GM23338 (cell line): Measurements from ENCODE around the gene APPL2. TPM values are rescaled to one million over a fixed set of nuclear protein-coding genes. Genes with fewer than 3 reads are reported as not detected.

Experiments
- ATAC-seq: fragments of 200-7000 bp; cut with Tn5 transposase; 3 replicates; pipeline ENCODE4 v1.9.1; 2020
- DNase-seq: peaks from one replicate; pipeline ENCODE4 v3.0.0-alpha.2; 2015; ENCODE audit warnings: low spot score
- H2AFZ ChIP-seq: fragments of 200-600 bp; sonication (generic); 2 replicates; pipeline ENCODE4 v1.8.0; 2016; ENCODE audit warnings: antibody characterized with exemption, mild to moderate bottlenecking, moderate library complexity
- H3F3A ChIP-seq: fragments of 200-600 bp; sonication (generic); replicated peaks from 2 replicates; pipeline ENCODE4 v1.8.0; 2017; ENCODE audit warnings: antibody characterized with exemption, mixed run types, low read depth
- H3K27ac ChIP-seq: fragments of 200-600 bp; sonication (generic); 2 replicates; pipeline ENCODE4 v1.6.1; 2016; ENCODE audit warnings: low read depth
- H3K27me3 ChIP-seq: fragments of 200-600 bp; sonication (generic); 2 replicates; pipeline ENCODE4 v1.8.0; 2016; ENCODE audit warnings: mild to moderate bottlenecking, mixed run types, moderate library complexity; ENCODE audit not compliant: insufficient read depth
- H3K36me3 ChIP-seq: fragments of 200-600 bp; sonication (generic); 2 replicates; pipeline ENCODE4 v1.8.0; 2016; ENCODE audit warnings: mild to moderate bottlenecking; ENCODE audit not compliant: insufficient read depth
- H3K4me1 ChIP-seq: fragments of 200-600 bp; sonication (generic); 2 replicates; pipeline ENCODE4 v1.8.0; 2016; ENCODE audit warnings: mild to moderate bottlenecking, moderate library complexity; ENCODE audit not compliant: insufficient read depth
- H3K4me2 ChIP-seq: fragments of 200-600 bp; sonication (generic); 2 replicates; pipeline ENCODE4 v1.7.1; 2017; ENCODE audit warnings: mixed run types
- H3K4me3 ChIP-seq: fragments of 200-600 bp; sonication (generic); 2 replicates; pipeline ENCODE4 v1.6.1; 2016; ENCODE audit warnings: mixed run types
- H3K79me2 ChIP-seq: fragments of 200-600 bp; sonication (generic); replicated peaks from 2 replicates; pipeline ENCODE4 v1.8.0; 2017; ENCODE audit warnings: mild to moderate bottlenecking; ENCODE audit not compliant: insufficient read depth
- H3K9me2 ChIP-seq: fragments of 200-600 bp; sonication (generic); 2 replicates; pipeline ENCODE4 v1.8.0; 2017; ENCODE audit not compliant: insufficient read depth
- H4K20me1 ChIP-seq: fragments of 200-600 bp; sonication (generic); replicated peaks from 2 replicates; pipeline ENCODE4 v1.8.0; 2017; ENCODE audit warnings: mild to moderate bottlenecking; ENCODE audit not compliant: insufficient read depth
- H3K27ac Mint-ChIP-seq: 2 replicates; pipeline ENCODE4 v1.8.0; 2020; ENCODE audit warnings: inconsistent platforms, mild to moderate bottlenecking, moderate library complexity, mixed read lengths
- H3K27me3 Mint-ChIP-seq: 3 replicates; pipeline ENCODE4 v1.8.0; 2022; ENCODE audit warnings: low read depth, mild to moderate bottlenecking, moderate library complexity, mixed read lengths, inconsistent platforms; ENCODE audit not compliant: insufficient read depth, poor library complexity
- H3K36me3 Mint-ChIP-seq: 3 replicates; pipeline ENCODE4 v1.8.0; 2021; ENCODE audit warnings: low read depth, mild to moderate bottlenecking, inconsistent platforms, moderate library complexity, mixed read lengths
- H3K4me1 Mint-ChIP-seq: 3 replicates; pipeline ENCODE4 v1.8.0; 2020; ENCODE audit warnings: mild to moderate bottlenecking, inconsistent platforms, mixed read lengths
- H3K4me3 Mint-ChIP-seq: 3 replicates; pipeline ENCODE4 v1.8.0; 2021; ENCODE audit warnings: moderate library complexity, mild to moderate bottlenecking, inconsistent platforms, mixed read lengths
- H3K9me3 Mint-ChIP-seq: 3 replicates; pipeline ENCODE4 v1.8.0; 2020; ENCODE audit warnings: moderate library complexity, mild to moderate bottlenecking, inconsistent platforms, mixed read lengths
- CREB1 ChIP-seq: fragments of 250-450 bp; sonication (Bioruptor Pico); IDR thresholded peaks from 2 replicates; pipeline ENCODE4 v1.5.0; 2020; ENCODE audit warnings: low read depth, mild to moderate bottlenecking, moderate library complexity
- CTCF ChIP-seq, 2 experiments: fragments of 200-600 bp in 1 of 2; sonication (generic) in 1 of 2; conservative IDR thresholded peaks; 2 replicates each; pipeline versions ENCODE4 v1.5.1 to v1.6.1; 2016 to 2017; ENCODE audit warnings: antibody characterized with exemption in 2 of 2, low read depth in 2 of 2, mild to moderate bottlenecking in 2 of 2, moderate library complexity in 1 of 2
- ETS1 ChIP-seq: IDR thresholded peaks from 2 replicates; pipeline ENCODE4 v1.6.1; 2016; ENCODE audit warnings: antibody characterized with exemption
- EZH2 ChIP-seq: fragments of 200-600 bp; sonication (generic); IDR thresholded peaks from one replicate; pipeline ENCODE4 v1.8.0; 2017; ENCODE audit warnings: antibody characterized with exemption, mild to moderate bottlenecking, low read depth; ENCODE audit not compliant: unreplicated experiment
- EZH2phosphoT487 ChIP-seq: fragments of 200-600 bp; sonication (generic); IDR thresholded peaks from one replicate; pipeline ENCODE4 v1.8.1; 2018; ENCODE audit warnings: antibody characterized with exemption; ENCODE audit not compliant: unreplicated experiment
- JUNB ChIP-seq: IDR thresholded peaks from one replicate; pipeline ENCODE4 v1.6.1; 2016; ENCODE audit warnings: antibody characterized with exemption; ENCODE audit not compliant: unreplicated experiment
- NANOG ChIP-seq: IDR thresholded peaks from 2 replicates; pipeline ENCODE4 v1.6.1; 2016; ENCODE audit warnings: antibody characterized with exemption, borderline replicate concordance
- POLR2AphosphoS5 ChIP-seq: IDR thresholded peaks from 2 replicates; pipeline ENCODE4 v1.6.1; 2016; ENCODE audit warnings: antibody characterized with exemption, low read depth
- REST ChIP-seq: IDR thresholded peaks from one replicate; pipeline ENCODE4 v1.6.1; 2018; ENCODE audit warnings: antibody characterized with exemption; ENCODE audit not compliant: unreplicated experiment
- STAT1 ChIP-seq: IDR thresholded peaks from one replicate; pipeline ENCODE4 v1.6.1; 2016; ENCODE audit warnings: antibody characterized with exemption; ENCODE audit not compliant: unreplicated experiment
- ZNF114 ChIP-seq: fragments of 250-450 bp; sonication (Bioruptor Pico); IDR thresholded peaks from 2 replicates; pipeline ENCODE4 v1.5.0; 2020; ENCODE audit warnings: mild to moderate bottlenecking, moderate library complexity
- ZNF331 ChIP-seq: fragments of 250-450 bp; sonication (Bioruptor Pico); IDR thresholded peaks from 2 replicates; pipeline ENCODE4 v1.5.0; 2020; ENCODE audit warnings: low read depth, mild to moderate bottlenecking, moderate library complexity
- ZNF462 ChIP-seq: fragments of 250-450 bp; sonication (Bioruptor Pico); IDR thresholded peaks from 2 replicates; pipeline ENCODE4 v1.5.0; 2020; ENCODE audit warnings: mild to moderate bottlenecking, moderate library complexity
- polyA plus RNA-seq: library from polyadenylated mRNA; unstranded; fragments of >200 nt; fragmentation: Nextera tagmentation; extraction: Ambion mirVana; gene quantifications from 2 replicates; pipeline ENCODE4 v1.2.1, GENCODE V29; 2016
- total RNA-seq: library from RNA; depleted of rRNA; stranded (reverse); fragments of >200 nt; shearing (Covaris generic); gene quantifications from 2 replicates; pipeline ENCODE4 v1.2.3, GENCODE V29; 2014

Gene APPL2
- total and polyA plus RNA-seq, 2 experiments from 2014 or later: 9.3 to 17.4 TPM

GRCh38 chr12:105200385-105200784 lies 35.6 kb downstream of the APPL2 start:
- DNase-seq (no peak), ATAC-seq (no peak)
- no peak overlapping the region for H3K27ac Mint-ChIP-seq
- H3K4me3 Mint-ChIP-seq: no peak overlapping the region
- peaks cover 3% of the 10 kb centered on the region for H3K27me3 Mint-ChIP-seq
- Histone ChIP-seq H3K27ac (no peak overlapping the region), H3F3A (no peaks in the 10 kb centered on the region), H3K79me2 (no peaks in the 10 kb centered on the region), H2AFZ (no peak overlapping the region), H3K4me2 (no peak overlapping the region), H4K20me1 (no peaks in the 10 kb centered on the region; the same call in 1 of the 2 replicates), H3K4me3 (no peak overlapping the region), H3K4me1 (peaks cover 4% of the 10 kb centered on the region; the same call in 1 of the 2 replicates), H3K9me2 (no peaks in the 10 kb centered on the region), H3K36me3 (0 out of 2 replicates have a peak, but pooled peaks cover 5% of the 10 kb centered on the region), H3K27me3 (no peaks in the 10 kb centered on the region)
- no peak for TF ChIP-seq REST
- no peak for TF ChIP-seq JUNB
- no peak for TF ChIP-seq ETS1
- no peak for TF ChIP-seq POLR2AphosphoS5
- TF ChIP-seq CTCF (conservative IDR thresholded peaks at IDR 0.05; ENCODE audit: low read depth in 2 of 2): no peak
- TF ChIP-seq EZH2: no peak
- no peak for TF ChIP-seq ZNF114 (CRISPR knock-in tag)
- no peak for TF ChIP-seq EZH2phosphoT487
- no peak for TF ChIP-seq ZNF331 (CRISPR knock-in tag)
- TF ChIP-seq ZNF462: no peak
- TF ChIP-seq NANOG: no peak
- no peak for TF ChIP-seq STAT1
- TF ChIP-seq CREB1 (CRISPR knock-in tag): no peak
- H3K36me3 Mint-ChIP-seq: peaks cover 19% of the 10 kb centered on the region
- H3K4me1 Mint-ChIP-seq: peaks cover 5% of the 10 kb centered on the region
- H3K9me3 Mint-ChIP-seq: no peaks in the 10 kb centered on the region; the same call in 2 of the 3 replicates
